Breast epithelium (tissue), 3 donors: ENCODE data around the gene GRM1.

Experiments used
- POLR2A ChIP-seq: fragments of 450-650 bp; IDR thresholded peaks from one replicate; pipeline ENCODE4 v1.6.1; 2016; ENCODE audit warnings: antibody characterized with exemption, mild to moderate bottlenecking, moderate library complexity
- POLR2AphosphoS5 ChIP-seq, 3 donors: sonication (generic); formaldehyde crosslinking; IDR thresholded peaks; one replicate each; pipeline ENCODE4 v1.6.1; 2017; ENCODE audit warnings: antibody characterized with exemption in 3 of 3
- TF ChIP-seq, protein P1 (sequence below), 3 donors: fragments of 450-650 bp; IDR thresholded peaks; one replicate each; pipeline ENCODE4 v1.5.1; 2016 to 2017; ENCODE audit warnings: antibody characterized with exemption in 3 of 3, mild to moderate bottlenecking in 3 of 3, moderate library complexity in 3 of 3

DNA sequence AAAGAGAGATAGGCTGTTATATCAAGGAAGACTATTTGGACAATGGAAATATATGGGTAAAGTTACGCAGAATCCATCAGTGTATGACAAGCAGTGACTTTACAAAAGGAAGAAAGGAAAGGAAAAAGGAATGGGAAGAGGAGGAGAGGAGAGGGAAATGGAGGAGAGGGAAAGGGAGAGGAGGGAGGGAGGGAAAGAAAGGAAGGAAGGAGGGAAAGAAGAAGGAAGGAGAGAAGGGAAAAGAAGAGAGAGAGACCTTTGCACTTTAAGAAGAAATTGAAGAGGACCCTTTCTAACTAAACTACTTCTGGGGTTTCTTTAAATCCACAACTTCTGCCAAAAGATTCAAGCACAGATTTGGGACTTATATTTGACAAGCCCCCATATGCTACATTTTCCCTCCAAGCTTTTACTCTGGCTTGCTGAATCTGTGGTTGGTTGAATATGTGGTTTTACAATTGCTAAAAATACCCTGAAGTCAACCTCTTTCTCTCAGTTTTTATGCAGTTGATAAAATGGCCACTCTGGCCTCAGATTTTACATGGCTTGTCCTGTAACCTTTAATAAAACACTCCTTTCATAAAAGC lies 394.0 kb downstream of the GRM1 start:
- no peak for TF ChIP-seq POLR2A
- TF ChIP-seq, protein P1, sequence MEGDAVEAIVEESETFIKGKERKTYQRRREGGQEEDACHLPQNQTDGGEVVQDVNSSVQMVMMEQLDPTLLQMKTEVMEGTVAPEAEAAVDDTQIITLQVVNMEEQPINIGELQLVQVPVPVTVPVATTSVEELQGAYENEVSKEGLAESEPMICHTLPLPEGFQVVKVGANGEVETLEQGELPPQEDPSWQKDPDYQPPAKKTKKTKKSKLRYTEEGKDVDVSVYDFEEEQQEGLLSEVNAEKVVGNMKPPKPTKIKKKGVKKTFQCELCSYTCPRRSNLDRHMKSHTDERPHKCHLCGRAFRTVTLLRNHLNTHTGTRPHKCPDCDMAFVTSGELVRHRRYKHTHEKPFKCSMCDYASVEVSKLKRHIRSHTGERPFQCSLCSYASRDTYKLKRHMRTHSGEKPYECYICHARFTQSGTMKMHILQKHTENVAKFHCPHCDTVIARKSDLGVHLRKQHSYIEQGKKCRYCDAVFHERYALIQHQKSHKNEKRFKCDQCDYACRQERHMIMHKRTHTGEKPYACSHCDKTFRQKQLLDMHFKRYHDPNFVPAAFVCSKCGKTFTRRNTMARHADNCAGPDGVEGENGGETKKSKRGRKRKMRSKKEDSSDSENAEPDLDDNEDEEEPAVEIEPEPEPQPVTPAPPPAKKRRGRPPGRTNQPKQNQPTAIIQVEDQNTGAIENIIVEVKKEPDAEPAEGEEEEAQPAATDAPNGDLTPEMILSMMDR (IDR thresholded peaks at IDR 0.05), result no peak
- TF ChIP-seq POLR2AphosphoS5 (IDR thresholded peaks at IDR 0.05), result no peak
